ENCODE results near the gene PROCR.
A peak's percentile ranks its signal among the peaks of the same experiment; 100 is the strongest.

PROCR gene

DNA sequence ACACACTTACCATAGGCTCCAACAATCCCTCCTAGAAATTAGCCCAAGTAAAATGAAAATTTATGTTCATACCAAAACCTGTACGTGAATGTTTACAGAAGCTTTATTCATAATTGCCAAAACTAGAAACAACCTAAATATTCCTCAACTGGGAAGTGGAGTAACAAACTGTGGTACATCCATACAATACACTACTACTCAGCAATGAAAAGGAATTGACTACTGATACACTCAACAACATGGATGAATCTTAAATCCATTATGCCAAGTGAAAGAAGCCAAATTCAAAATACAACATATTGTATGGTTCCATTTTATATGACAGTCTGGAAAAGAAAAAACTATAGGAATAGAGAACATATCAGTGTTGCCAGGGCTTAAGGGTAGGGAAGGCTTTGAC, 34.9 kb downstream of the PROCR start:
- no peaks in the 10 kb centered on the region for H3K27me3 ChIP-seq (ENCODE audit: insufficient read depth, poor library complexity, severe bottlenecking)
- no peak overlapping the region for H3K4me3 ChIP-seq (replicated peaks; ENCODE audit: insufficient read depth, low read length)
- DNase-seq (ENCODE audit: low read depth in 1 of 2, low spot score in 1 of 2) = no peak
- no peak overlapping the region for H3K27ac ChIP-seq (replicated peaks)
- TF ChIP-seq, protein P1, sequence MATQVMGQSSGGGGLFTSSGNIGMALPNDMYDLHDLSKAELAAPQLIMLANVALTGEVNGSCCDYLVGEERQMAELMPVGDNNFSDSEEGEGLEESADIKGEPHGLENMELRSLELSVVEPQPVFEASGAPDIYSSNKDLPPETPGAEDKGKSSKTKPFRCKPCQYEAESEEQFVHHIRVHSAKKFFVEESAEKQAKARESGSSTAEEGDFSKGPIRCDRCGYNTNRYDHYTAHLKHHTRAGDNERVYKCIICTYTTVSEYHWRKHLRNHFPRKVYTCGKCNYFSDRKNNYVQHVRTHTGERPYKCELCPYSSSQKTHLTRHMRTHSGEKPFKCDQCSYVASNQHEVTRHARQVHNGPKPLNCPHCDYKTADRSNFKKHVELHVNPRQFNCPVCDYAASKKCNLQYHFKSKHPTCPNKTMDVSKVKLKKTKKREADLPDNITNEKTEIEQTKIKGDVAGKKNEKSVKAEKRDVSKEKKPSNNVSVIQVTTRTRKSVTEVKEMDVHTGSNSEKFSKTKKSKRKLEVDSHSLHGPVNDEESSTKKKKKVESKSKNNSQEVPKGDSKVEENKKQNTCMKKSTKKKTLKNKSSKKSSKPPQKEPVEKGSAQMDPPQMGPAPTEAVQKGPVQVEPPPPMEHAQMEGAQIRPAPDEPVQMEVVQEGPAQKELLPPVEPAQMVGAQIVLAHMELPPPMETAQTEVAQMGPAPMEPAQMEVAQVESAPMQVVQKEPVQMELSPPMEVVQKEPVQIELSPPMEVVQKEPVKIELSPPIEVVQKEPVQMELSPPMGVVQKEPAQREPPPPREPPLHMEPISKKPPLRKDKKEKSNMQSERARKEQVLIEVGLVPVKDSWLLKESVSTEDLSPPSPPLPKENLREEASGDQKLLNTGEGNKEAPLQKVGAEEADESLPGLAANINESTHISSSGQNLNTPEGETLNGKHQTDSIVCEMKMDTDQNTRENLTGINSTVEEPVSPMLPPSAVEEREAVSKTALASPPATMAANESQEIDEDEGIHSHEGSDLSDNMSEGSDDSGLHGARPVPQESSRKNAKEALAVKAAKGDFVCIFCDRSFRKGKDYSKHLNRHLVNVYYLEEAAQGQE (IDR thresholded peaks at IDR 0.05; ENCODE audit: insufficient replicate concordance, low read depth) = no peak
- no peak for TF ChIP-seq POLR2AphosphoS5 (IDR thresholded peaks at IDR 0.05; ENCODE audit: low read depth)
- TF ChIP-seq, protein P2, sequence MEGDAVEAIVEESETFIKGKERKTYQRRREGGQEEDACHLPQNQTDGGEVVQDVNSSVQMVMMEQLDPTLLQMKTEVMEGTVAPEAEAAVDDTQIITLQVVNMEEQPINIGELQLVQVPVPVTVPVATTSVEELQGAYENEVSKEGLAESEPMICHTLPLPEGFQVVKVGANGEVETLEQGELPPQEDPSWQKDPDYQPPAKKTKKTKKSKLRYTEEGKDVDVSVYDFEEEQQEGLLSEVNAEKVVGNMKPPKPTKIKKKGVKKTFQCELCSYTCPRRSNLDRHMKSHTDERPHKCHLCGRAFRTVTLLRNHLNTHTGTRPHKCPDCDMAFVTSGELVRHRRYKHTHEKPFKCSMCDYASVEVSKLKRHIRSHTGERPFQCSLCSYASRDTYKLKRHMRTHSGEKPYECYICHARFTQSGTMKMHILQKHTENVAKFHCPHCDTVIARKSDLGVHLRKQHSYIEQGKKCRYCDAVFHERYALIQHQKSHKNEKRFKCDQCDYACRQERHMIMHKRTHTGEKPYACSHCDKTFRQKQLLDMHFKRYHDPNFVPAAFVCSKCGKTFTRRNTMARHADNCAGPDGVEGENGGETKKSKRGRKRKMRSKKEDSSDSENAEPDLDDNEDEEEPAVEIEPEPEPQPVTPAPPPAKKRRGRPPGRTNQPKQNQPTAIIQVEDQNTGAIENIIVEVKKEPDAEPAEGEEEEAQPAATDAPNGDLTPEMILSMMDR (IDR thresholded peaks at IDR 0.05; ENCODE audit: insufficient read depth, low read length) = no peak
- no peak for TF ChIP-seq SPI1 (IDR thresholded peaks at IDR 0.05; ENCODE audit: borderline replicate concordance, low read depth)
- TF ChIP-seq GABPA (IDR thresholded peaks at IDR 0.05; ENCODE audit: low read depth) = no peak

DNA sequence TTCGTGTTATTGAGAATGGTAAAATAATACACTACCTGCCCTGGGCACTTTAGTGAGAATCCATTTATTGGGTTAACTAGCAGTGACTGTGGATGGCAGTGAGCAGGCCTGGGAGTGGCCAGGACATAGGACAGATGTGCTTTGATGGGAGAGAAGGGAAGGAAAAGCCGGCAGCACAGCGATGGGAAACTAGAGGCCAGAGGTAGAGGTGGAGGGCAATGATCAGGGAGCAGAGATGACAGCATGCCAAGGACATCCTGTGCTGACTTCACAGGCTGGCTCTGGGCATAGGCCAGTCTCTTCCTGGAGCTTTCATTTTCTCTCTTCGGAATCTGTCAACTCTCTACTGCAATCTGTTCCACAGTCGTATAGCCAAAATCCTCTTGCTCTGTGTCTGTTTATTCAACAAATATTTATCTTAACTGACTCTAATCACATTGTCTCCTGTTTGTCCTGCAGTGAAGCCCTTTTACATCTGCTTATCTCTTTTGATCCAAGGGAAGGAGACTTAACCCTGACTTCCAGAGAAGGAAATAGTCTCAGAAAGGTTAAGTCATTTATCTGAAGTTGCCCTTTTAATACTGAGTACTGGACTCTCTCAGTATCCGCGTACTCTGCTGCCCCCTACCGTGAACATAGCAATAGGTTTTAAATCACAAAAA, 36.2 kb downstream of the PROCR start:
- Histone ChIP-seq H3K27ac (replicated peaks) (no peak overlapping the region), H3K4me3 (replicated peaks; ENCODE audit: insufficient read depth, low read length) (no peak overlapping the region), H3K27me3 (ENCODE audit: insufficient read depth, poor library complexity, severe bottlenecking) (no peaks in the 10 kb centered on the region)
- peak; percentile 30 to 81 for DNase-seq (ENCODE audit: low read depth in 1 of 2, low spot score in 1 of 2)
- TF ChIP-seq, protein P1 (IDR thresholded peaks at IDR 0.05; ENCODE audit: insufficient replicate concordance, low read depth) = no peak
- TF ChIP-seq POLR2AphosphoS5 (IDR thresholded peaks at IDR 0.05; ENCODE audit: low read depth) = no peak
- no peak for TF ChIP-seq GABPA (IDR thresholded peaks at IDR 0.05; ENCODE audit: low read depth)
- TF ChIP-seq SPI1 (IDR thresholded peaks at IDR 0.05; ENCODE audit: borderline replicate concordance, low read depth) = no peak
- TF ChIP-seq, protein P2 (IDR thresholded peaks at IDR 0.05; ENCODE audit: insufficient read depth, low read length) = peak; percentile 78

DNA sequence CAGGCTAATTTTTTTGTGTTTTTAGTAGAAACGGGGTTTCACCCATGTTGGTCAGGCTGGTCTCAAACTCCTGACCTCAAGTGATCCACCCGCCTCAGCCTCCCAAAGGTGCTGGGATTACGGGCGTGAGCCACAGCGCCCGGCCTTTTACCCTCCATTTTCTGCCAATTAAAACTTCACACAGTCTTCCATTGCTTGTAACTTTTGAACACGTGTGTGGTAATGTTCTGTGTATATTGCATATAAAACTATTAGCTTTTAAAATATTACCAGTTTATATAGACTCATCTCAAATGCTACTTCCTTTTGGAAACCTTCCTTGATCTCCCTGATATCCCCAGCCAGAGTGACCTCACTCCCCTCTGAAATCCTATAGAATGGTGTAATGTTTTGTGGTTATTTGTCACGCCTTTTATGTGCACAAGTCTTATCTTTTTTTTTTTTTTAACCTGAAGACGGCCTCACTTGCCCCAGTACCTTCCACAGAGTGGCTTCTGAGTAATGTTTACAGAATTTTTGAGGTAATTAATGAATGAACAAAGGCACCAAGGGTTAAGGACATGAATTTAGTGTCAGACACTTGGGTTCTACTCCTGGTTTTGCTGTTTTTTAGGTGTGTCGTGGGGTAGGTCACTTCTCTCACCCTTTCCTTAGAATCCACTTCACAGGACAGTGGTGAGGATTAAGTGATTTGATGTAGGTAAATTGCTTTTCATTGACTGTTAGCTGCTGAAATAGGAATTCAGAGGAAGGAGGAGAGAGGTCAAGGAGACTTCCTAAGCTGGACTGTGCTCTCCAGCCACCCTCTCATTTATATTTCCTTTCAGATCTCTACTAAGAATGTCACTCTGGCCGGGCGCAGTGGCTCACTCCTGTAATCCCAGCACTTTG, 43.4 kb downstream of the PROCR start:
- DNase-seq (ENCODE audit: low read depth in 1 of 2, low spot score in 1 of 2) = peak in 1 of 2 experiments; percentile 36
- Histone ChIP-seq H3K27ac (replicated peaks) (no peak overlapping the region), H3K4me3 (replicated peaks; ENCODE audit: insufficient read depth, low read length) (no peak overlapping the region), H3K27me3 (ENCODE audit: insufficient read depth, poor library complexity, severe bottlenecking) (no peaks in the 10 kb centered on the region)
- TF ChIP-seq GABPA (IDR thresholded peaks at IDR 0.05; ENCODE audit: low read depth) (no peak), POLR2AphosphoS5 (IDR thresholded peaks at IDR 0.05; ENCODE audit: low read depth) (no peak), SPI1 (IDR thresholded peaks at IDR 0.05; ENCODE audit: borderline replicate concordance, low read depth) (no peak)
- TF ChIP-seq, protein P1 (IDR thresholded peaks at IDR 0.05; ENCODE audit: insufficient replicate concordance, low read depth) = no peak
- TF ChIP-seq, protein P2 (IDR thresholded peaks at IDR 0.05; ENCODE audit: insufficient read depth, low read length) = no peak

Measured in HL-60 (cell line).